HG03095 (cell line): ENCODE measurements around the gene ANP32B.

ENCODE experiments used
- ATAC-seq: cut with Tn5 transposase; IDR thresholded peaks from one replicate; pipeline ENCODE4 v1.9.1; 2021; ENCODE audit warnings: moderate library complexity; ENCODE audit not compliant: unreplicated experiment

ANP32B gene

DNA sequence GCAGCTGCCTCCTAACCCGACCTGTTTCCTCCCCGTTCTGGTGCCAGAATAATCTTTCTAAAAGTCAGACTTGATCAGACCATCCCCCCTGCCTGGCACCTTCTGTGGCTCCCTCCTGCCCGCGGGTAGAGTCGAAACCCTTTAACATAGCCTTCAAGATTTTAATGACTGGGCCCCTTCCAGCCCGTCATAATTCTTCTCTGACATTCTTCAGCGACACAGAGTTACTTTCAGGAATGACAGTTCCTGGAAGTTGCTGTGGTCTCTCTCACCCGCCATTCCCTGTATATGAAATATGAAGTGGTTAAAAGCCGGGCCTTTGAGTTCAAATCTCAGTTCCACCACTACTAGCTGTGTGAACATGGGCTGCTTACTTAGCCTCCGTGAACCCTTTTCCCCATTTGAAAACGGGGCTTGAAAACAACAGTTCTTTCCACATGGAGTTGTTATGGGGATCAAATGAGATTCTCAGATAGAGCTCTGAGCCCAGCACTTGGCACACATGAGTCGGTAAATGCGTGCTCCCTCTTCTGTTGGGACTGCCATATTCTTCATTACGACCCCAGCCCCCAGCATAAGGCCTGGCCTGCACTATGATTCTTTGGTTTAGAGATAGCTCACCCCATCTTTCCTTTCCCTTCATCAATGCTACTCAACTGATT lies 74.1 kb downstream of the ANP32B start:
- ATAC-seq, result no peak

DNA sequence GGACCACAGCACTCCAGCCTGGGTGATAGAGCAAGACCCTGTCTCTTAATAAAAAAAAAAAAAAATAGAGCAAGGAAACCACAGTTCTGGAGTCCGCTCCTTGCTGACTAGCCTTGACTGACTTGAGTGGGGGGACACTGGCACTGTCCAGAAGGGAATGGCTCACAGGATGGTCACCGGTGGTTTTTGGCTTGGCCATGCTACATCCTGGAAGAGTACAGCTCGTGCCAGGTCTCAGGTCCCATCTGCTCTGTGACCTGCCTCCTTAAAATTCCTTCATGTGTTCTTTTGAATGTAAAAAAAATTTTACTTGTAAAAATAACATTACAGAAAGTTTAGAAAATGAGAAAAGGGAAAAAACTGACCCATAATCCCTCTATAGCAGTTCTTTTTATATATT lies 79.0 kb downstream of the ANP32B start:
- no peak for ATAC-seq

DNA sequence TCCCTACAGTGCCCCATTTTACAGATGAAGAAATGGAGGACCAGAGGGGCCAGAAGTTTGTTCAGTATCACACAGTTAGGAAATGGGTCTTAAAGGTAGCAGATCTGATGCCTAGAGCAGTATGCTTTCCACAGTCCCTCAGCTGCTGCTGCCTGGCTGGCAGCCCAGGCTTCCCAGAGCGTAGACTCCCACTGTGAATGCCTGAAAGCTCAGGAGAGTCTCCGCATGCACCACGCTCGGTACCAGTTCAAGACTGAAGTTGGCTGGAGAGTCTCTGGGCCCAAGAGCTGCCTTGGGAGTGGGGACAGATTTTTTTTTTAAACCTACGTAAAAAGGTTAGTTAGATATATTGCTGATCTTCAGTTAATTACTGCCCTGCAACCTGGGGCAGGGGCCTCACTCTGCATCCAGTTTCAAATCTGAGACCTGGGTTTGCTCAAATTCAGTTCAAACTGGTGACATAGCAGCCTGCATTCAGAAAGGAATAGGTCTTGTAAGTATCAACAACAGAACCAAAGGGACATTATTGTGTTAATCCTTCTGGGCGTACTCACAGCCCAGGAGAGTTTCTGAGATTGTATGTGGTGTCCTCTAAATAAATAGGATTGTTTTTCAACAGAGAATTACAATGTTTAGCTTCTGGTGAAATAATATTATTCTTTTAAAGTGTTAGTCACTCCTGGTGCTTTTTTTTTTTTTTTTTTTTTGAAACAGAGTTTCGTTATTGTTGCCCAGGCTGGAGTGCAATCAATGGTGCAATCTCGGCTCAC lies 81.7 kb downstream of the ANP32B start:
- no peak for ATAC-seq
